Measurements from ENCODE around the gene SSH3.
A peak's percentile ranks its signal among the peaks of the same experiment; 100 is the strongest.

Gene SSH3

DNA sequence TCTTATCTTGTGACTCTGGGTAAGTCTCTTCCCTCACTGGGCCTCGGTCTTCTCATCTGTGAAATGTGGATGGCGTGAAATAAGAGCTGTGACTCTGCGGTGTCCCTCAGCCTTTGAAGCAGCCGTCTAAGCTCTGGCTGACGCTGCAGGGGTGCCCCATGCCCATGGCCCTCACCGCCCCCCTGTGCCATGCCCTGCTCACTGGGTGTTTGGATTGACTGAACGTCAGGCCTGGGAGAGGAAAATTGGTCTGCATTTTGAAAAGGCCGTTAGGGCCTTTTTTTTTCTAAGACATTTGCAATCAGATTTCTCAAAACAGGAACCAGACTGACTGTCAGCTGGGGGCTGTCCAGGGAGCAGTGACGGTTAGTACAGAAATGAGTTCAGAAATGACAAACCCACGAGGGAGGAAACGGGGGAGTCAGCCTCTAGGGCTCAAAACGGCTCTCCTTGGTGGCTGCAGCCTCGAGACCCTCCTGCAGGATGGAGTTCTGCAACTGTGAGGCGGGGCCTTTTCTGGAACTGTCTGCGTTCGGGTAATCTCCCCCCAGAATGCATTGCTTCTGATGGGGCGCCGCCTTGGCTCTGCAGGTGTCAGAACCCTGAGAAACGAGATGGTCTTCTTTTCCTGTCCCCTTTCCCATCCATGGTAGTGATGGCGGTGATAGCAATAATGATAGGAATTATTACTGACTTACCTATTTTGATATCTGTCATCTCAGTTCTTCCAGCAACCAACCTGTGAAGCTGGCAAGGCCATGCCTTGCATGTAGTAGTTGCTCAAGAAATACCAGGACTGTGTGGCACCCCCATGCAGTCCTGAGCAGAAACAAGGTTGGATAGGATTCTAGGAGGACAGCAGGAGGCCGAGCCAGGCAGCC lies 35.0 kb upstream of the SSH3 start:
- DNase-seq, result peak; percentile 75 to 87

DNA sequence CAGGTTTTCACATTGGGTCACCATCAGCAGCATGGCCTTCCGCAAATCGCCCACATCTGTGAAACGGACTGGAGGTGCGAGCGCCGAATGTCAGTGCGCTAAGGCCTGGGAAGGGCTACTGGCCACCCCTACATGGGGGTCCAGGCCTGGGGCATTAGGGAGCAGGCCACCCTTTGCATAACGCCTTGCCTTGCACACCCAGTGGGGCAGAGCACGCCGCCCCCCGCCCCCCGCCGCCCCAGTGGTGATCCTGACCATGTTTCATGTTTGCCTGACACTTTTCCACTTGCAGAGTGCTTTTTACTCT lies 34.4 kb upstream of the SSH3 start:
- DNase-seq, result no peak

DNA sequence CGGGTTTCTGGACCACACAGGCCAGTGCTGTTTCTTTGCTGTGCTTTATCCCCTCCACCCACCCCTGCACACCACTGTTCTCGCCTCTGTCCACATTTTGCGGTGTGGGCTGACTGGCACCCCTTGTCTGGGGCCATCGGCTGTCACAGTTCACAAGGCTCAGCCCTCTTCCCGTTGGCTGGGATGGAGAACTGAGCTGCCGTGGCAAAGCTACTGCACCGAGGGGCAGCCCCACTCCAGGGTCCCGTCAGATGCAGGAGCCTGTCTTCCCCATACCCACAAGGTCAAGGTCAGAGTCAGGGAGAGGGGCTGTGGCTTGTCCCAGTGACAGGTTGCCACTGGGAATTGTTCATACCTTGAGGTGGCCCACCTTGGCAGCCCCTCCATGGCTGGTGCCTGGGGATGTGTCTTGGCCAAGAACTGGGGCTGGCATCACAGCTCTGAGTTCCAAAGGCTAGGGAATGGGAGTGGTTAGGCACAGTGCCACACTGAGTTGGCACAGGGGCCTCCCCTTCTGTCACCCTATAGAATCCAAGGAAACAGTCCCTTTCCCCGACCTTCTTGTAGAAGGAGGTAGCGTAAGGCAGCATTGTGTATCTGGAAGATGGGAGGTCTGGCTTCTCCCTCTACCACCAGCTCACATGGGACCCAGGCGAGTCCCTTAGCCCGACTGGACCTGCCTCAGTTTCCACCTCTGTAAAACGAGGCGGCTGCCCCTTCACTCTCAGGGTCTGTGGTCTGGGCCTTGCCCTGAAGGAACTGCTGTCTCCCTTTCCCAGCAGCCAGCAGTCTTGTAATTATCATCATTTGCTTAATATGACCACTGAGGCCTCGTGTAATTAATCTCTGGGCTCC lies 33.7 kb upstream of the SSH3 start:
- no peak for DNase-seq

DNA sequence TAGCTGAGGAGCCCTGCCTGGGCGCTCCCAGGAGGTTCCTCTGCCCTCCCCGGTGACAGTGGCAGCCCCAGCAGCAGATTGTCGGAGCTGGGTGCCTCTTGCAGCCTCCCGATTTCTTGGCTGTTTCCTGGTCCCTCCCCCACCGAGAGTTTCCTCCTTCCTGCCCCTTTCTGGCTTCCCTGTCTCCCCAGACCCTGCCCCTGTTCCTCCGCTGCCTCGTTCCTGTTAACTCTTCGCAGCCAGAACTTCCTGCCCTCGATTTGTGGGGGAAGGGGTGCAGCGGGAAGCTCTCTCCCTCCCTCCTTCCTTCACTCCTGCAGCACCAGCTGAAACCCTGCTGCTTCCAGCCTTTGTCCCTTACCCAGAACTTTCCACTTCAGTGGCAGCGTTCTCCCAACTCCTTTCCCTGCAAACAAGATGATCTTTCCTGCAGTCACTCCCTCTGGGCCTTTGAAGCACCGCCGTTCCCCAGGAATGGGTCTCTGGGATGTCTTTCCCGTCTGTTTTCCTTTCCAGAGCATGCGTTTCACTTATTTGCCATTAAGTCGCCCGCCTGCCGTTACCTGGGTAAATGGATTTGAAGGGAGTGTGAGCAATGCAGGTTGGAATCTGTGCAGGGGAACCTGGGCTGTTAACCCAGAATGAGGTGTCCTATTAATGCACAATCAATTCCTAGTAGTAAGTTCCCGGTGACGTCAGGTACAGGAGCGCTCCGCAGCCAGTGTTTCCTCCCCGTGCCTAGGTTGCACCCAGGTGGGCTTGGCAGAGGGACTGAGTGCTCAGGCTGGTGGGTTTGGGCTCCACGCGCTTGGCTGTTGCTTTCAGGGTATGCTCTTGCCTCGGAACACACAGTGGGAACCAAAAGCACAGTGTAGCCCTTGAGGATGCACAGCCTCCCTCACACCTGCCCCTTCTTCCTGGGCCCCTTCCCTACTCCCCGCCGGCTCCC lies 32.8 kb upstream of the SSH3 start:
- DNase-seq, result no peak

DNA sequence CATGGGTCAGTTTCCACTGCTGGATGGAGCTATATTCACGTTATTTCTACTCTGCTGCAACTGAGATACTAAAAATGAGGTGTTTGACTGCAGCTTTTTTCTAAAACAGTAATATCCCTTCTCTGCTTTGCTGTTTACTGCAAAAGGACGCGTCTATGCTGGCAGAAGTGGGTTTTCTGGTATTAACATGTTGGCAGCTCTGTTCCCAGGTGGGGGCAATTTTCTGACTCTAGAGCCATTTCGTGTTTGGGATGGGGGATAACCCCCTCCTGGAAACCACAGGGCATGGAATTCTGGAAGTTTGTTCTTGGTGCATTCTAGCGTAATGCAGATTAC lies 32.2 kb upstream of the SSH3 start:
- DNase-seq, result no peak

DNA sequence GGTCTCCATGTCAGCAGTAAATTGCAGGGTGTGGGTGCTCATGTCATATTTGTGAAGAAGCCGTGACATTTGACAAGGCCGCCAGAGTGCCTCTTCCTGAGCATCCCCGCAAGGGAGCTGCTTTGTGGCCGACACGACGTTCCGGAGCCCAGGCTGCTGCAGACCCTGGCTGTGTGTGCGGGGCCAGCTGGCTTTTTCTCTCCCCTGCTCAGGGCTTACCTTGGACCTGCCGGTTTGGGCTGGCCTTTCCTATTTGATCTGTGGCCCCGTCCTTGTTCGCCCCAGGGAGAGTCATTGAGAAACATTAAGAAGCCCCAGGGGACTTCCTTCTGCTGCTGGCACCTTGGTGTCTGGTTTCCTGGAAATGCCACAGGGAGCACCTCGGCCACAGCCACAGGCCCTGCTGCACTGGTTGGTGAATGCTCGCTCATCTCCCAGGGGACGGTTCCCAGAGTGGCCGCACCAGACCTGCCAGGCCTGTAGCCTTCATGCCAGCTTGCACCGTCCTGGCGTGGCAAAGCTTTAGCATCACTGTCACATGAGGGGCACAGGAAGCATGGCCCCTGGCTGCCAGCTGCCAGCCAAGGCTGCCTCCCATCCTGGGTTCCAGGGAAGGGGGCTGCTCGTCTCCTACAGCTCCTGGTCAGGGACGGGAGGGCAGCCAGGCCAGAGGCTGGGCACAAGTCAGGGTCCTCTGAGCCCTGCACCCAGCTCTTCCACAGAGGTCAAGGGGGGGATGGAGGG lies 31.6 kb upstream of the SSH3 start:
- DNase-seq, result peak in 1 of 2 donors; percentile 66

DNA sequence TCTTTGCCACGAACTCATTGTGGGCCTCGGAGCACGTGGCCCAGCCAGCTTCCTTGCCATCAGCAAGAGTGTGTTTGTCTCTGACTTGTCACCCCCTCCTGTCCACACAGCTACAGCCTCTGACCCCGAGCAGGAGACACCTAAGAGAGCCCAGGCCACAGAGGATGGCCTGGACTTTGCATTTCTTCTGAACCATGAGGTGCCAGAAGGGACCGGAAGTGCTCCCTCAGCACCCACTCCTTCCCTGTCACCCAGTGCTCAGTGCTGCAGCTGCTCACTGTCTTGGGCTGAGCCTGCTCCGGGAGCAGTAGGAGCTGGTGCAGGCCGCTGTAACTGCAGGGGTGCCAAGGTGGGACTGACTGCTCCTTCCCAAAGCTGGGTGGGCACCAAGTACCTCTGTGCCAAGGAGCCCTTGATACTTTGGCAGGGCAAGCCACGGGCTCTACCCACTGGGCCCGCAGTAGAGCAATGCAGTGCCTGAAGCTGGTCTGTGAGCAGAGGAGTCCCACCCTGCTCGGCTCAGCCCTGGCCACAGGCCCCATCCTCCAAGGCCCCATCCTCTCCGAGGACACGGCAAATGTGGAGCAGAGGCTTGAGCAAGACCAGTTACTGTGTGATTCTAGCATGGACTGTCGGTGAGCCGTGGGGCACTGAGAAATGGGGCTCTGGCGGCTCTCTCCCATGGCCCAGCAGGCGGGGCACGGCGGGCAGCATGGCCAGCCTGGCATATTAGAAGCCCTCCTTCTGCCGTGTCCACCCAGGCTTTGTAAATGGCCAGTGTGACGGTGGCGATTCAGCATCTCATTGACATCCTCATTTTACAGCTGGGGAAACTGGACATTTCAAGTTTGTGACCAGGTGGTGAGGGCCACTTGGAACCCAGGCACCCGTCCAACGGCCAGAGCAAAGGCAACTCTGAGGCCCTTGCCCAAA lies 30.7 kb upstream of the SSH3 start:
- DNase-seq, result no peak

DNA sequence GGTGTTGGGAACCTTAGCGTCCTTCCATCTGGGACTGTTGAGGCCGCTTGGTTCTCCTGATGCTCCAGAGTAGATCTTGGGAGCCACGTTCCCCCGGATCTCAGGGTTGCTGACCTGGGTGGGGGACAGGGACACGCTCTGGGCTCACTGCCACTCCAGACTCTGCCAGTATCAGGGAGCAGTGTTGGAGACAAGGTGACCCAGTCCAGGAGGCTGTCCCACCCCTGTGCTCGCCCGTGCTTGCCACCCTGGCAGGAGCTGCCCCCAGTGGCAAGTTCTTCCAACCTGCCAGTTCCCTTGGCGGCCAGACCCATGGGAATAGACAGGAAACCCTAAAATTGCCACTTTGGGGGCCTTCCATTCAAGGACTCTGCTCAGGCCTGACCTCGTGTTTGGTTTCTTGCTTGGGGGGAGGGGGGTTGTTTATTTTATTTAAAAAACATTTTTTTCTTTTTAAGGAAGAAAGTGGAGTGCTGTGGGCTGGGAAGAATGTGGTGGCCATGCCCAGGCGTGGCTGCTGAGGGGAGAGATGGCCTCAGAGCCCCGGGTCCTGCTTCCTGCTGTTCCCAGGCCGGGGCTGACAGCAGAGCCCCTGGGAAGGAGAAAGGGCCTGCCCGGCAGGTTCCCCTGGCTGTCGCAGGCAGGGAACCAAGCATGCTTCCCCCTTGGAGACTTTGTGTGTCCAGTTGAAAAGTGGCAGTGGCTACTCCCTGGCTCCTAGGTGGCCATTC lies 29.9 kb upstream of the SSH3 start:
- DNase-seq, result no peak

DNA sequence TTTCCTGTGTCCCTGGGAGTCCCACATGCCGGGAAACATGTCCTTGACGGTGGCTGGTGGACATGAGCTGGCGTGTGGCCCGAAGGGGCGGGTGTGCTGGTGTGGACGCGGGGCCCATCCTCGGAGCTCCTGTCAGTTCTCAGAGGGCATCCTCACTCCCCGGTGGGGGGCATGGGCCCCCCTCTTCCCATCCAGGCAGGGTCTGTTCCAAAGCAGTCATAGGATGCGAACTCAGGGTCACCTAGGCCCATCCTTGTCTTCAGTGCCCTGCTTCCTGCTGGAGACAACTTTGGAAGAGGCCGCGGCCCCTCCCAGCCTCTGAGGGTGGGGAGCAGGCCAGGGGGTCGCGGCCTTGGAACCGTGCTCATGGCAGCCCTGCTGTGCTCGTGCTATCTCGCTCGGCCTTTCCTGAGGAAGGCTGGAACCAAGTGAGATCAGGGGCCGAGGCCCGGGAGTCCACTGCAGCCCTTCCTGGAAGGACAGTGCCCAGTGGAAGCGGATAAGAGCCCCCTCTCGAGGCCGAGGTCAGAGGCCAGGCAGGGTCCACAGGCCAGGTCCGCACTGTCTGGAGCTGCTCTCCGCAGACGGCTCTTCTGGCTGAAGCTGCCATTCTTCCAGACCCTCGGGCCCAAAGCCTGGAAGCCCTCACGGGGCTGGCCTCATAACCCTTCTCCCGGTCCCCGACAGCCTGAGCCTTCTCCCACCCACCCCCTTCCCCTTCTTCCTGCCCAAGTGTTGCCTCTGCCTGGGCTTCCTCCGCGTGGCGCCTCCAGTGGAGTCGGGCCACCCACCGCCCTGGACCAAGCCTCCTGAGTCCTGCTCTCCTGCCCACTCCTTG lies 28.3 kb upstream of the SSH3 start:
- no peak for DNase-seq

DNA sequence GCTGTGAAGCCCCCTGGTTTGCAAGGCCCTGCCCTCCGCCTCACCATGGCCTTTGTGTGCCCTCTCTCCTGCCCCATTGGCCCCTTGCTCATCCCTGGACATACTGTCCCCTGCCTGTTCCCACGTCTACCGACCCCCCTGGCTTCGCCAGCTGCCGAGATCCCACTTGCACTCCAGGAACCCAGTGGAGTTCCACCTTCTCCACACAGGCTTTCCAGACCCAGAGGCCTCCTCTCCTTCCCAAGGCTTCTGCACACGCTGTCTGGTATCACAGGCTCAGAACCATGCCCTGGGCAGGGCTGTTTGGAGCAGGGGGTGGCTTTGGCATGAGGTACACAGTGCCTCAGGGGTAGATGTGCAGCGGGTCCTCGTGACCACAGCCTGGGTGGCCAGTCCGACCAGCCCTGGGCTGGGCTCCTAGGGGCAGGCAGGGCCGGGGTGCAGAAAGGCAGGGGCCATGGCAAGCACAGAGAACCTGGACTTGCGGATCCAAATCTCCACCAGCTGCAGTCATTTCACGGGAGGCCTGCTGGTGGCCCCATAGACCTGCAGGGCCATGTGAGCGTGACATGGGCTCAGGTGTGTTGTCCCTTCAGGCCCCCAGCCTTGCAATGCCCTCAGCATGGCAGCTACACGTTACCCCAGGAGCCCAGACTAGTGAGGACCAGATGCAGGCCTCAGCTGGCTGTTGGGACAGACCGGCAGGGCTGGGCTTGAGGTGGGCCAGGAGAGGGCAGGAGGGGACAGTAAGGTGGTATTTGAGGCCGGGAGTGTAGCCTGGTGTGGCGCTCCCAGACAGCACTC lies 27.5 kb upstream of the SSH3 start:
- no peak for DNase-seq

DNA sequence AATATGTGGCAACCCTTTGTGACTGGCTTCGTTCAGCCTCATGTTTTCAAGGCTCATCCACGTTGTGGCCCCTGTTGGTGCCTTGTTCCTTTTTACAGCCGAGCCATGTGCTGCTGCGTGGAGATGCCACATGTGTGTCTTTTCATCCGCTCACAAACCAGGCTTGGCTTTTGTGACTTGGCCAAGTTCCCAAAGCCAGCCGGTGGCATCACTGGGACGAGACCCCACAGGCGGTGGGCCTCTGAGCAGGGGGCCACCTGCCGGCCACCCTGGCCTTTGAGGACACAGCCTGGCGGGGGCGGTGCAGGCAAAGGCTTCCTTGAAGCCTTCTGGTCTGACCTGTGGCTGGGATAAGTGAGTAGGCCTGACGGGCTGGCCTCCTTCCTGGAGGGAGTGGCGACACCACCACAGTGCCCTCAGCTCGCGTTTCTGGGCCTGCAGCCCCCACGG lies 26.5 kb upstream of the SSH3 start:
- DNase-seq, result no peak

DNA sequence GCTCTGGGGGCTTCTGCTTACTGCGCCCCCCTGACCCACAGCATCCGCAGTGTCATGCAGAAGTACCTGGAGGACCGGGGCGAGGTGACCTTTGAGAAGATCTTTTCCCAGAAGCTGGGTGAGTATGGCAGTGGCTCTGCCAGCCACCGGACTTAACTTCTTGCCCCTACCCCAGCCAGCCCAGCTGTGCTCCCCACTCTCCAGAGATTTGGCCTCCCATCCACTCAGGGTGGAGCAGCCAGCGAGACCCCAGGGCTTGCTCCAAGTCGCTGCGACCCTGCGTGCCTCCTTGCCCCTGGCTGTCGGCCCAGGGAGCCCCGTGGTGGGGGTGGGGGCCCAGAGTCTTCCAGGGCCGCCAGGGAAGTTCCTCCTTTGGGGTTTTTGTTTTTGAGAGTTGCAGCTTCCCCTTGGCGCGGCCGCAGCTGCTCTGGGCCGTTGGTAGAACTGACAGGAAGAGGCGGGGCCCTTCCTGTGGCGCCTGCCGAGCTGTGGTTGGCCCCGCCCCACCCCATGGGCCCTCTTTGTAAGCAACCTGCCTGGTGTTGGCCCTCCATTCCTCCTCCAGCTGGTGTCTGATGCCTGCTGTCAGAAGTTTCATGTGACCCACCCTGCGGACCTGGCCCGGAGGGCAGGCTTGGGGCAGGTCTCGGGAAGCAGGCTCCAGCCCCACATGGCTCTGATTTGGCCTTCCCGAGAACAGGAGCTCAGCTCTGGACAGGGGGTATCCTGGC lies 25.9 kb upstream of the SSH3 start:
- peak; percentile 91 to 95 for DNase-seq

DNA sequence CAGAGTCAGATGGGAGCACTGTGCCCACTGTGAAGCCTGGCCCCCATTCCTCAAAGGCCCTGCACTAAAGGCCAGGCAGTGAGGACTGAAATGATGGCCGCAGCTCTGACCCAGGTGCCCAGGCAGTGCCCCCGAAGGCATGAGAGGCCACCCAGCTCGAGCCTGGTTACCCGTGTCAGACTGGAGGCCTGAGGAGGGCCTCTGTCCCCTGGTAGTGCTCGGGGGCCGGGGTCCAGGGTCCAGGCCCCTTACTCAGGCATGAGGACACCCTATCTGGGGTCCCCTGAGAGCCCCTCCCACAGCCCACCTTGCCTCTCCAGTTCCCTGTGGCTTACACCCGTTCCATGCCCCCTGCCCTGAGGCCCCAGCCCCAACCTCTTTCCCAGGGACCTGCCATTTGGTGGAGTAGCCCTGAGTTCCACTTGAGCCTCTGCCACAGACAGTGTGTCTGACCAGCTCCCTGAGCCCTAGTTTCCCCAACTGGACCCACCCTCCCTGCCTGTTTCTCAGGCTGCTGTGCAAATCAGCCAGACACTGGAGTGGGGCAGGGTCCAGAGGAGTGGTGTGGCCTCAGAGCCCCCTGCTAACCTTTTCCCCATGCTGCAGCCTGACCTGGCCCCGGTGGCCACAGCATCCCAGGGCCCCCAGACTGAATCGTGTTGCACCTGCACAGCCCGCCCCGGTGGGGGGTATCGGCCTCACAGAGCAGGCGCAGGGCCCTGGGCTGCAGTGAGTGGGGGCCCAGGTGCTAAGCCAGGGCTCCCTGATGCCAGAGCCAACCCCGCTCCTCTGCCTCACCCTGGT lies 25.0 kb upstream of the SSH3 start:
- no peak for DNase-seq

DNA sequence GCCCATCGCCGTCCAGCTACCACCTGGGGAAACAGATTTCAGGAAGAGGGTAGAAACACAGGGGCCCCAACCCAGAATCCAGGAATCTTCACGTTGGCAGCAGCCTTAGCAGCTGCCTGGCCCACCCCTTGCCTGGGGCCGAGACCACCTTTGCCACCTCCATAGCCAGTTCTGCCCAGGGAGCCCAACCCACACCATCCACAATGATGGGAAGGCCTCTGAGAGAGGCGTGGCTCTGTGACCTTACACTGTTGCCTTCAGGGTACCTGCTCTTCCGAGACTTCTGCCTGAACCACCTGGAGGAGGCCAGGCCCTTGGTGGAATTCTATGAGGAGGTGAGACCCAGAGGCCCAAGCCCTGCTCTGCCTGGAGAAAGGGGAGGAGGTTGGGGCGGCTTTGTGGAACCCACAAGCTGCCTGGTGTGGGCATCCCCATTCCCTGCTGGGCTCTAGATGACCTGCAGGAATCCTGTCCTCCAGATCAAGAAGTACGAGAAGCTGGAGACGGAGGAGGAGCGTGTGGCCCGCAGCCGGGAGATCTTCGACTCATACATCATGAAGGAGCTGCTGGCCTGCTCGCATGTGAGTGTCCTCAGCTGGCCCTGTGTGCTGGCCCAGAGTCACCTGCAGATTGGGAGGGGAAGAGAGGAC lies 24.3 kb upstream of the SSH3 start:
- no peak for DNase-seq

DNA sequence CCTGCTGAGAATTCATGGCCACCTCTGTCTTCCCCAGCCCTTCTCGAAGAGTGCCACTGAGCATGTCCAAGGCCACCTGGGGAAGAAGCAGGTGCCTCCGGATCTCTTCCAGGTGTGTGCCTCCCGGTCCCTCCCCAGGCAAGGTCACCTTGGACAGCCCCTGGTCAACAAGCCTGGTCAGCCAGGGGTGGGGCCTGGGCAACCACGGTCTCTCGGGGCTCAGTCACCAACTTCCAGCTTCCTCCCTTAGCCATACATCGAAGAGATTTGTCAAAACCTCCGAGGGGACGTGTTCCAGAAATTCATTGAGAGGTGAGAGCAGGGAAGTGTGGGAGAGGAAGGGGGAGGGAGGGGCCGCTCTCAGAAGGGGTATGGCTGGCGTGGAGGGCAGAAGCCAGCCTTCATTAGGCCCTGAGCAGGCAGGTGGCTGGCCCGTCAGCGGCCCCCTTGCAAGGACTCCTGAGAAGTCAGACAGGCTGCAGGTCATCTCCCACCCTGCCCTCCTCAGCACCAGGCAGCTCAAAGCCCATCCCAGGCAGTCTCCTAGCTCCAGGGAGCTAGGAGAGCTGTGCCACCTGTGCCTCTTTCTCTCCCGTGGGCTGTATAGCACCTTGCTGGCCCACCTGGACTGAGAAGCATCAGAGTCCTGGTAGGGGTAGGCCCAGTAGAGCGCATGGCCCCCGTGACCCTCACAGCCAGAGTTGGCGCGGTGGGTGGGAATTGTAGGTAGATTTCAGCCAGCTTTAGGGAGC lies 23.6 kb upstream of the SSH3 start:
- no peak for DNase-seq

DNA sequence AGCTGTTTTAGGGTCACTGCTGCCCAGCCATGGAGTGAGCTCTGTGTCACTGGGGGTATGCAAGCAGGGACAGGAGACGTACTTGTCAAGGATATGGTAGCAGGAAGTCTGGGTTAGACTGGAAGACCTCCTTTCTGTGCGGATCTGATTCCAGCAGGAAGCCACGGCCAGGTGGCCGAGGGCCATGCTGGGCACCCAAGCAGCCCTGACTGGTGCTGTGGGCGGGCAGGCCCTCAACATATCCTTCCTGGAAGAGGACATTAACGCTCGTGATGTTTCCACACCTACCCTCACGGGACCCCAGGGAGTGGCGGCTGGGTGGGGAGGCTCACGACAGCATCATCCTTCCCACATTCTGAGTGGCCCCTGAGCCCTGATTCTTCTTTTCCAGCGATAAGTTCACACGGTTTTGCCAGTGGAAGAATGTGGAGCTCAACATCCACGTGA lies 23.0 kb upstream of the SSH3 start:
- DNase-seq, result no peak
